GM21515 (cell line): Measurements from ENCODE around the gene VARS2.
A peak's percentile ranks its signal among the peaks of the same experiment; 100 is the strongest.
"Not testable (repeated sequence)": the region's sequence is repeated elsewhere in the genome, so short reads cannot be mapped to it uniquely, and the experiment has no call there.

Source experiments
- ATAC-seq: cut with Tn5 transposase; IDR thresholded peaks from one replicate; pipeline ENCODE4 v1.9.1; 2021; ENCODE audit not compliant: unreplicated experiment

VARS2 gene

GRCh38 chr6:30914076-30914853, at the start of gene VARS2:
Gene VARS2 (plus strand): TSS chr6:30914238. CDS start chr6:30914837, 599 bp downstream.
- ATAC-seq: peak; percentile 79

GRCh38 chr6:30864325-30864724, 49.7 kb upstream of the VARS2 start:
- no peak for ATAC-seq

- ATAC-seq: not testable (repeated sequence)
These were observed 44.7 kb upstream of the VARS2 start for GRCh38 chr6:30869241-30869749.

- no peak for ATAC-seq
These were observed 43.5 kb upstream of the VARS2 start for GRCh38 chr6:30870546-30870945.

- no peak for ATAC-seq
These were observed 42.4 kb upstream of the VARS2 start for GRCh38 chr6:30871592-30872183.

- no peak for ATAC-seq
These were observed 40.8 kb upstream of the VARS2 start for GRCh38 chr6:30873137-30873640.

- ATAC-seq: not testable (repeated sequence)
These were observed 40.2 kb upstream of the VARS2 start for GRCh38 chr6:30873795-30874194.

- ATAC-seq: no peak
These were observed 38.6 kb upstream of the VARS2 start for GRCh38 chr6:30875244-30876038.

- no peak for ATAC-seq
These were observed 37.9 kb upstream of the VARS2 start for GRCh38 chr6:30876039-30876730.

- peak; percentile 51 for ATAC-seq
These were observed 36.4 kb upstream of the VARS2 start for GRCh38 chr6:30877419-30878262.

GRCh38 chr6:30879684-30880427, 34.2 kb upstream of the VARS2 start:
- no peak for ATAC-seq

GRCh38 chr6:30880698-30881252, 33.3 kb upstream of the VARS2 start:
- ATAC-seq: no peak

GRCh38 chr6:30881392-30882203, 32.4 kb upstream of the VARS2 start:
- ATAC-seq: no peak

- ATAC-seq: no peak
These were observed 31.8 kb upstream of the VARS2 start for GRCh38 chr6:30882204-30882758.

GRCh38 chr6:30882759-30883684, 31.0 kb upstream of the VARS2 start:
- ATAC-seq: no peak

GRCh38 chr6:30883685-30884520, 30.1 kb upstream of the VARS2 start, which contains the start of gene DDR1:
Gene DDR1 (plus strand): TSS chr6:30884519. CDS start chr6:30888730, 4,211 bp downstream.
- ATAC-seq: no peak
